A673 (cell line): ENCODE data around the gene CSTF3. TPM values are rescaled to one million over a fixed set of nuclear protein-coding genes. Genes with fewer than 3 reads are reported as not detected.

Source experiments
- BruUV-seq: library from RNA; stranded (reverse); fragments of 400-500 nt; replicated peaks from 2 replicates; lab custom pipeline; 2021; lab: Mats Ljungman, UMichigan
- CTCF ChIA-PET: fragments of 300-600 bp; sonication (Branson Sonifier 250); formaldehyde crosslinking; loops from one replicate; lab custom pipeline; 2022; ENCODE audit warnings: antibody characterized with exemption; lab: Charles Lee
- POLR2A ChIA-PET: fragments of 300-600 bp; sonication (Branson Sonifier 250); formaldehyde crosslinking; loops from one replicate; lab custom pipeline; 2022; ENCODE audit warnings: antibody characterized with exemption; ENCODE audit not compliant: low non-redundant PET; lab: Charles Lee
- DNase-seq: peaks from one replicate; pipeline ENCODE4 v3.0.0-alpha.2; 2015; ENCODE audit warnings: low spot score
- H3K27ac ChIP-seq: fragments of 200-600 bp; sonication (generic); 2 replicates; pipeline ENCODE4 v1.5.1; 2016; ENCODE audit warnings: mixed run types, low read depth, mild to moderate bottlenecking, mixed read lengths, antibody characterized with exemption, low read length; ENCODE audit not compliant: poor library complexity, severe bottlenecking
- H3K27me3 ChIP-seq: fragments of 200-600 bp; sonication (generic); replicated peaks from 2 replicates; pipeline ENCODE4 v1.6.1; 2017; ENCODE audit warnings: mixed run types, low read depth, mild to moderate bottlenecking, mixed read lengths, antibody characterized with exemption, low read length; ENCODE audit not compliant: insufficient read depth, poor library complexity
- H3K36me3 ChIP-seq: fragments of 200-600 bp; sonication (generic); 2 replicates; pipeline ENCODE4 v1.6.1; 2016; ENCODE audit warnings: mixed run types, mild to moderate bottlenecking, mixed read lengths, antibody characterized with exemption, low read length; ENCODE audit not compliant: insufficient read depth, poor library complexity, severe bottlenecking
- H3K4me1 ChIP-seq: fragments of 200-600 bp; sonication (generic); 2 replicates; pipeline ENCODE4 v1.6.1; 2017; ENCODE audit warnings: mixed run types, mild to moderate bottlenecking, mixed read lengths, antibody characterized with exemption, low read length; ENCODE audit not compliant: insufficient read depth, poor library complexity, severe bottlenecking
- H3K4me3 ChIP-seq: fragments of 200-600 bp; sonication (generic); 2 replicates; pipeline ENCODE4 v1.5.1; 2016; ENCODE audit warnings: low read depth, mixed run types, mild to moderate bottlenecking, mixed read lengths, low read length; ENCODE audit not compliant: poor library complexity, severe bottlenecking
- H3K9me3 ChIP-seq: fragments of 200-600 bp; sonication (generic); 2 replicates; pipeline ENCODE4 v1.6.1; 2016; ENCODE audit warnings: mixed run types, low read depth, mild to moderate bottlenecking, mixed read lengths, antibody characterized with exemption, low read length; ENCODE audit not compliant: poor library complexity, severe bottlenecking
- CTCF ChIP-seq: fragments of 300-800, 200-600 bp; sonication (generic); conservative IDR thresholded peaks from 2 replicates; pipeline ENCODE4 v1.5.1; 2017; ENCODE audit warnings: low read depth, mild to moderate bottlenecking, antibody characterized with exemption, low read length, moderate library complexity, mixed read lengths
- EZH2 ChIP-seq: fragments of 200-600 bp; sonication (generic); IDR thresholded peaks from 2 replicates; pipeline ENCODE4 v1.6.1; 2017; ENCODE audit warnings: borderline replicate concordance, low read depth, mild to moderate bottlenecking, mixed read lengths, antibody characterized with exemption, low read length; ENCODE audit not compliant: poor library complexity, severe bottlenecking
- intact Hi-C: fragments of 100-400 bp; cut with micrococcal nuclease; formaldehyde crosslinking; loops from one replicate; pipeline ENCODE4 v1.10.0; 2022; ENCODE audit not compliant: unreplicated experiment
- total RNA-seq: library from RNA; stranded (reverse); gene quantifications from 2 replicates; pipeline ENCODE4 v1.2.3, GENCODE V29; 2021

The CSTF3 gene
- total RNA-seq, 1 experiment from 2014 or later, result 121 TPM

DNA sequence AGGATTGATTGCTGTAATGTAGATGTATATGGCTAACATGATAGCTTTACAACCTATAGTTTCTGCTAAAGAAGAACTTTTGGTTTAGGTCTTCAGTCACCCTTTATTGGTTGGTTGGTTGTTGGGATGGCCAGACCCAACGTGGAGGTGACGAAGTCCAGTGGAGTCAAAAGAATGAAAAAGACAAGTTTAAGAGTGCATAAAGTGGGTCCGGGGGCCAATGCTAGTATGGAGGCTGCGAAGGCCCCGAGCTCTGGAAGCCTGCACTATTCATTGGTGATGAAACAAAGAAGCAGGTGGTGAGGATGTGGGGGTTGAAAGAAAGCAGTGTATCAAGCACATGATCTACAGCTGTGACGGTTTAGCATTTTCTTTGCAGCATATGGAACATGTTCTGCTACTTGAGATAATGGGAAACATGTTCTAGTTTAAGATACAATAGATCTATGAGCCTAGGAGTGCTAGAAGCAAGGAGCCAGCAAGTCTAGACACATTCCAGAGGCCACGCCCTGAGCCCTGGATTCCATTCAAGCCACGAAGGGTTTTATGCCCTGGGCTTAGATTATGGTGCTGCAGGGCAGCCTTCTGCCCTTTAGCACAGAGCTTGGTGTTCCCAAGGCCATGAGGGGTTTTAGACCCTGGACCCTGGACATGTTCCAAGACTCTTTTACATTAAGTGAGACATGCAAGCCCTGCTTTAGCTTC lies 115.6 kb downstream of the CSTF3 start:
- no peak overlapping the region for H3K4me3 ChIP-seq
- H3K9me3 ChIP-seq, result no peaks in the 10 kb centered on the region
- POLR2A ChIA-PET, result no interaction called here
- DNase-seq, result peak; percentile 72
- H3K4me1 ChIP-seq, result peaks cover 28% of the 10 kb centered on the region
- H3K27me3 ChIP-seq, result no peaks in the 10 kb centered on the region
- no peak overlapping the region for H3K27ac ChIP-seq
- TF ChIP-seq EZH2 (no peak), CTCF (no peak)
- BruUV-seq, result no TSS peak
- peaks cover 27% of the 10 kb centered on the region for H3K36me3 ChIP-seq
- CTCF ChIA-PET, result no interaction called here
- intact Hi-C loops, result no loop called here

GRCh38 chr11:33044285-33044756 lies 117.0 kb downstream of the CSTF3 start:
- no peak overlapping the region for H3K27ac ChIP-seq
- H3K4me1 ChIP-seq, result peaks cover 38% of the 10 kb centered on the region
- ChIA-PET CTCF (no interaction called here), POLR2A (no interaction called here)
- H3K4me3 ChIP-seq, result no peak overlapping the region
- no peaks in the 10 kb centered on the region for H3K9me3 ChIP-seq
- TF ChIP-seq CTCF (no peak), EZH2 (no peak)
- H3K36me3 ChIP-seq, result peaks cover 27% of the 10 kb centered on the region
- H3K27me3 ChIP-seq, result no peaks in the 10 kb centered on the region
- intact Hi-C loops, result loop anchor here (5.0 kb wide), 1 partner anchor 152 kb away; the partner anchor contains the start of gene QSER1
- BruUV-seq, result no TSS peak
- peak; percentile 32 for DNase-seq

GRCh38 chr11:33043221-33043830 lies 118.0 kb downstream of the CSTF3 start:
- Histone ChIP-seq H3K27me3 (no peaks in the 10 kb centered on the region), H3K27ac (no peak overlapping the region), H3K9me3 (no peaks in the 10 kb centered on the region), H3K36me3 (peaks cover 26% of the 10 kb centered on the region), H3K4me1 (peaks cover 38% of the 10 kb centered on the region), H3K4me3 (no peak overlapping the region)
- ChIA-PET POLR2A (no interaction called here), CTCF (no interaction called here)
- no peak for DNase-seq
- no peak for TF ChIP-seq EZH2
- no peak for TF ChIP-seq CTCF
- intact Hi-C loops, result loop anchor here (5.0 kb wide), 1 partner anchor 151 kb away; the partner anchor contains the start of gene QSER1
- no TSS peak for BruUV-seq
